ENCODE results near the gene CCR5.
"Not testable (repeated sequence)": the region's sequence is repeated elsewhere in the genome, so short reads cannot be mapped to it uniquely, and the experiment has no call there.

Gene CCR5

DNA sequence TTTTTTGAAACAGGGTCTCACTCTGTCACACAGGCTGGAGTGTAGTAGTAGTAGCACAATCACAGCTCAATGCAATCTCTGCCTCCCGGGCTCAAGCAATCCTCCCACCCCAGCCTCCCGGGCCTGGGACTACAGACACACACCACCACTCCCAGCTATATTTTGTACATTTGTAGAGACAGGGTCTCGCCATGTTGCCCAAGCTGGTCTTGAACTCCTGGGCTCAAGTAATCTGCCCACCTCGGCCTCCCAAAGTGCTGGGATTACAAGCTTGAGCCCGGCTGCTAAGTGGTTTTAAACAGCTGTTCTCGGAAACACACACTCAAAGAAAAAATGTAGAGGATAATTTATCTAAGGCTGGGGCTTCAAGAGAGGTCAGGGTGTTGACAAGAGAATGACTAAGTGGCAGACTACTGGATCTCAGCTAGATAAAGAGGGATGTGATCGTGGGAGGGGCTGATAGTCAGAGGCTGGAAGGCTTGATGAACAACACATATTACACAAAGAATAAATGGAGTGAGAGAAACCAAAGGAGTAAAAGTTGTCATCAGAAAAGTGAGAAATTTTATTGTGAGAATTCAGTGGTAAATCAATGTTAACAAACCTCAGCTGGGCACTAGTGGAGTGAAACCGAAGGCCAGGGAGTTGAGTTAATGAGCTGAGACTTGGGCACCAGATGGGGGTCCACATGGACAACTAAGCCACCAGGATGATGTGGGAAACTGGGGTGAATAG lies 29.4 kb downstream of the CCR5 start:
- no peaks in the 10 kb centered on the region for H3K9me3 ChIP-seq (ENCODE audit: severe bottlenecking)
- TF ChIP-seq, protein P1, sequence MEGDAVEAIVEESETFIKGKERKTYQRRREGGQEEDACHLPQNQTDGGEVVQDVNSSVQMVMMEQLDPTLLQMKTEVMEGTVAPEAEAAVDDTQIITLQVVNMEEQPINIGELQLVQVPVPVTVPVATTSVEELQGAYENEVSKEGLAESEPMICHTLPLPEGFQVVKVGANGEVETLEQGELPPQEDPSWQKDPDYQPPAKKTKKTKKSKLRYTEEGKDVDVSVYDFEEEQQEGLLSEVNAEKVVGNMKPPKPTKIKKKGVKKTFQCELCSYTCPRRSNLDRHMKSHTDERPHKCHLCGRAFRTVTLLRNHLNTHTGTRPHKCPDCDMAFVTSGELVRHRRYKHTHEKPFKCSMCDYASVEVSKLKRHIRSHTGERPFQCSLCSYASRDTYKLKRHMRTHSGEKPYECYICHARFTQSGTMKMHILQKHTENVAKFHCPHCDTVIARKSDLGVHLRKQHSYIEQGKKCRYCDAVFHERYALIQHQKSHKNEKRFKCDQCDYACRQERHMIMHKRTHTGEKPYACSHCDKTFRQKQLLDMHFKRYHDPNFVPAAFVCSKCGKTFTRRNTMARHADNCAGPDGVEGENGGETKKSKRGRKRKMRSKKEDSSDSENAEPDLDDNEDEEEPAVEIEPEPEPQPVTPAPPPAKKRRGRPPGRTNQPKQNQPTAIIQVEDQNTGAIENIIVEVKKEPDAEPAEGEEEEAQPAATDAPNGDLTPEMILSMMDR (IDR thresholded peaks at IDR 0.05; ENCODE audit: low read depth, low read length), result no peak
- no peak overlapping the region for H3K27ac ChIP-seq
- no peak overlapping the region for H3K4me3 ChIP-seq (ENCODE audit: low read depth, low read length)
- no peak for DNase-seq
- H3K27me3 ChIP-seq (ENCODE audit: insufficient read depth, low read depth, severe bottlenecking), result peaks cover 77% of the 10 kb centered on the region
- no peaks in the 10 kb centered on the region for H3K36me3 ChIP-seq

DNA sequence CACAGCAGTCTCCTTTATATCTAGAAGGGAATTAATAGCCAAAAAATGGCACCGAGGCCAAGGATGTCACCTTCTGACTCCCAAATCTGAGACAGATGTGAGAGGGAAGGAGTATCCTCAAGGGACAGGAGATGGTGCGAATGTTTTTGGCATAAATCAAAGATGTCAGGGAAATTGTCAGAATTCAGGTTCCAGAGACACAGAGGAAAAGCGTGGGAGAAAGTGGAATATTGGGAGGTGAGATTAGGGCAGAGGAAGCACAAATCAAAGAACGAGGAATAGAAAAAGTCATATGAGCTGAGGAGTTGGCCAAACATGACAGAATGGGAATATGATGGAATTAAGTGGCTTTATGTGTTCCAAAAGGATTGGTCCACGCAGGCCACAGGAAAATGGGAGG lies 30.1 kb downstream of the CCR5 start:
- no peak overlapping the region for H3K27ac ChIP-seq
- H3K9me3 ChIP-seq (ENCODE audit: severe bottlenecking), result no peaks in the 10 kb centered on the region
- DNase-seq, result no peak
- no peak overlapping the region for H3K4me3 ChIP-seq (ENCODE audit: low read depth, low read length)
- H3K36me3 ChIP-seq, result no peaks in the 10 kb centered on the region
- peaks cover 74% of the 10 kb centered on the region for H3K27me3 ChIP-seq (ENCODE audit: insufficient read depth, low read depth, severe bottlenecking)
- TF ChIP-seq, protein P1 (IDR thresholded peaks at IDR 0.05; ENCODE audit: low read depth, low read length), result no peak

DNA sequence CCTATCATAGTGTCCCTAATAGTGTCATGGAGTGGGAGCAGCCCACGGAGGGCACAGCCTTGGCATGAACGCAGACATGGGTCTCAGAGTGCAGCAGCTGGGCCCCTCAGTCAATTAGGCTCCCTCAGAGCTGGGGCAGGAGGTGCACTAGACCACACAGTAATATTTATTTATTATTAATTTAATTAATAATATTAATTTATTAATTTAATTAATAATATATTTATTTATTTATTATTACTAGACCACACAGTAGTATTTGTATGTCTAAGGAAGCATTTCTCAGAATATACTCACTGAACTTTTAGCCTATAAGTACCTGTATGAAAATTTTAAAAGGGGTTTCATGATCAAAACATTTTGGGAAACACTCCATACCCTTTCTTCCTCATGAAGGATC lies 30.8 kb downstream of the CCR5 start:
- Histone ChIP-seq H3K27ac (no peak overlapping the region), H3K9me3 (ENCODE audit: severe bottlenecking) (no peaks in the 10 kb centered on the region), H3K4me3 (ENCODE audit: low read depth, low read length) (no peak overlapping the region), H3K36me3 (no peaks in the 10 kb centered on the region), H3K27me3 (ENCODE audit: insufficient read depth, low read depth, severe bottlenecking) (peaks cover 68% of the 10 kb centered on the region)
- TF ChIP-seq, protein P1 (IDR thresholded peaks at IDR 0.05; ENCODE audit: low read depth, low read length), result no peak
- no peak for DNase-seq

DNA sequence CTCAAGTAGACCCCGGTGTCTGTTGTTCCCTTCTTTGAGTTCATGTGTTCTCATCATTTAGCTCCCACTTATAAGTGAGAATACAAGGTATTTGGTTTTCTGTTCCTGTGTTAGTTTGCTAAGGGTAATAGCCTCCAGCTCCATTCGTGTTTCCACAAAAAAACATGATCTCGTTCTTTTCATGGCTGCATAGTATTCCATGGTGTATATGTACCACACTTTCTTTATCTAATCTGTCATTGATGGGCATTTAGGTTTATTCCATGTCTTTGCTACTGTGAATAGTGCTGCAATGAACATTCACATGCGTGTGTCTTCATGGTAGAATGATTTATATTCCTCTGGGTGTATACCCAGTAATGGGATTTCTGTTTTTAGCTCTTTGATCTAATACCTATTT lies 32.2 kb downstream of the CCR5 start:
- DNase-seq; H3K36me3 ChIP-seq; H3K4me3 ChIP-seq (ENCODE audit: low read depth, low read length); H3K9me3 ChIP-seq (ENCODE audit: severe bottlenecking); H3K27ac ChIP-seq: not testable (repeated sequence)
- peaks cover 68% of the 10 kb centered on the region for H3K27me3 ChIP-seq (ENCODE audit: insufficient read depth, low read depth, severe bottlenecking)

DNA sequence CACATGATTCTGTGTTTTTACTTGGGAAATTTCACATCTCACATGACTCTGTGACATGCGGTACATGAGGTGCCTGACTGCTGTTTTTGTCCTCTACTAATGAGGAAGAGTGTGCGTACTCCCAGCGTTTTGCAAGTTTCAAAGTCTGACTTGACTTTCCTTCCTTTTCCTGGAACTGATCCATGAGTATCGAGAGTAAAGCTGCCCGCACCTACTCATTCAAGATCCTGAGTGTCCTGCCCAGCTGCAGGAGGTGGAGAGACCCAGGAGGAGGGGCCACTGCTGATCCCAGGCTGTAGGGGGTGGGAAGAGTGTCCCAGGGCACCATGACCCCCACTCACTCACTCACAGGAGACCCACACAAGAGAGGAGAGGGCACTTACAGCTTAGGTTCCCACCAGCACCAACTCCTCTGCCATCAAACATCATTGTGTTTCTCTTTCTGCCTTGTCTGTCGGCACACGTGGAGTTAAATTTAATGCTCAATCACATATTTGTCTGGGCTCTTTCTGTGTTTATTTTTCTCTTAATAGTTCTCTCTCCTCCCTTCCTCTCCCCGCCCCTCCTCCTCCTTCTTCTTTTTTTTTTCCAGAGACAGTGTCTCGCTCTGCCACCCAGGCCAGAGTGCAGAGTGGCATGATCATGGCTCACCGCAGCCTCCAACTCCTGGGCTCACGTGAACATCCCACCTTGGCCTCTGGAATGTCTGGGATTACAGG lies 34.7 kb downstream of the CCR5 start:
- H3K36me3 ChIP-seq, result no peaks in the 10 kb centered on the region
- no peak overlapping the region for H3K4me3 ChIP-seq (ENCODE audit: low read depth, low read length)
- peaks cover 78% of the 10 kb centered on the region for H3K27me3 ChIP-seq (ENCODE audit: insufficient read depth, low read depth, severe bottlenecking)
- DNase-seq, result no peak
- no peak overlapping the region for H3K27ac ChIP-seq
- no peaks in the 10 kb centered on the region for H3K9me3 ChIP-seq (ENCODE audit: severe bottlenecking)
- TF ChIP-seq, protein P1 (IDR thresholded peaks at IDR 0.05; ENCODE audit: low read depth, low read length), result no peak

DNA sequence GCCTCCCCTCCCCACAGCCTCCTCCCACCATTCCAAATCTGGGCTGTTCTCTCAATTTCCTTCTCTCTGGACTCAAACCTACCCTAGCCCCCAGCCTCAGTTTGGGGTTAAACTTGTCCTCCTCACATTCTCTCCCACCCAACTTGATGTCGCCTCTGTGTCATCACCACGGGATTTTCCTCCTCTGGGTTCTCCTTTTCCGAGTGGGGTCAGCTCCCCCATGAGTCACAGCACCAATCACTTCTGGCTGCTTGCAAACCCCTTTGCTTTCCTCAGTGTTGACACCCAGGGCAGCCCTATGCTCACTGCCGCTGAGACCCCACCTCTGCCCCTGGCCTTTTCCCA lies 35.7 kb downstream of the CCR5 start:
- Histone ChIP-seq H3K36me3 (no peaks in the 10 kb centered on the region), H3K4me3 (ENCODE audit: low read depth, low read length) (no peak overlapping the region), H3K27me3 (ENCODE audit: insufficient read depth, low read depth, severe bottlenecking) (peaks cover 72% of the 10 kb centered on the region), H3K27ac (no peak overlapping the region), H3K9me3 (ENCODE audit: severe bottlenecking) (no peaks in the 10 kb centered on the region)
- DNase-seq, result no peak
- TF ChIP-seq, protein P1 (IDR thresholded peaks at IDR 0.05; ENCODE audit: low read depth, low read length), result no peak

All from WERI-Rb-1 (cell line).